Measurements from ENCODE around the gene PDE6A. TPM values are rescaled to one million over a fixed set of nuclear protein-coding genes. Genes with fewer than 3 reads are reported as not detected.

PDE6A gene
- total RNA-seq, 1 donor from 2014 or later, result not detected

DNA sequence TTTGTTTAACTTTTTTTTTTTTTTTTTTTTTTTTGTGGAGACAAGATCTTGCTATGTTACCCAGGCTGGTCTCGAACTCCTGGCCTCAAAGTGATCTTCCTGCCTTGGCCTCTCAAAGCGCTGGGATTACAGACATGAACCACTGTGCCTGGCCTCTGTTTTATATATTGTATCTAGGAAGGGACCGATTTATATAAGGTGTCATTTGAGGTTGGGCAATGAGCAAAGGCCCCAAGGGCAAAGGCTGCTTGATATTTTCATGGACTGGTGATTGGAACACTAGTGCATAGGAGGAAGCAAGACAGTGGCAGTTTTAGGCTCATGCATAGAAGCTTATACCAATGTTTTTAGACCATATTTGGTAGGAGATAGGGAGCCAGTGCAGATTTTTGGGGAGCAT, 19.1 kb upstream of the PDE6A start:
- ATAC-seq (no peak), DNase-seq (no peak)
- H3K9me3 ChIP-seq, result no peaks in the 10 kb centered on the region
- no peak overlapping the region for H3K27ac ChIP-seq
- no peaks in the 10 kb centered on the region for H3K27me3 ChIP-seq (ENCODE audit: low read depth)
- TF ChIP-seq, protein P1, sequence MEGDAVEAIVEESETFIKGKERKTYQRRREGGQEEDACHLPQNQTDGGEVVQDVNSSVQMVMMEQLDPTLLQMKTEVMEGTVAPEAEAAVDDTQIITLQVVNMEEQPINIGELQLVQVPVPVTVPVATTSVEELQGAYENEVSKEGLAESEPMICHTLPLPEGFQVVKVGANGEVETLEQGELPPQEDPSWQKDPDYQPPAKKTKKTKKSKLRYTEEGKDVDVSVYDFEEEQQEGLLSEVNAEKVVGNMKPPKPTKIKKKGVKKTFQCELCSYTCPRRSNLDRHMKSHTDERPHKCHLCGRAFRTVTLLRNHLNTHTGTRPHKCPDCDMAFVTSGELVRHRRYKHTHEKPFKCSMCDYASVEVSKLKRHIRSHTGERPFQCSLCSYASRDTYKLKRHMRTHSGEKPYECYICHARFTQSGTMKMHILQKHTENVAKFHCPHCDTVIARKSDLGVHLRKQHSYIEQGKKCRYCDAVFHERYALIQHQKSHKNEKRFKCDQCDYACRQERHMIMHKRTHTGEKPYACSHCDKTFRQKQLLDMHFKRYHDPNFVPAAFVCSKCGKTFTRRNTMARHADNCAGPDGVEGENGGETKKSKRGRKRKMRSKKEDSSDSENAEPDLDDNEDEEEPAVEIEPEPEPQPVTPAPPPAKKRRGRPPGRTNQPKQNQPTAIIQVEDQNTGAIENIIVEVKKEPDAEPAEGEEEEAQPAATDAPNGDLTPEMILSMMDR (IDR thresholded peaks at IDR 0.05), result no peak
- H3K36me3 ChIP-seq, result no peaks in the 10 kb centered on the region
- H3K4me1 ChIP-seq, result peaks cover 24% of the 10 kb centered on the region
- no peak overlapping the region for H3K4me3 ChIP-seq
- intact Hi-C loops (cut with DNase I), result no loop called here

DNA sequence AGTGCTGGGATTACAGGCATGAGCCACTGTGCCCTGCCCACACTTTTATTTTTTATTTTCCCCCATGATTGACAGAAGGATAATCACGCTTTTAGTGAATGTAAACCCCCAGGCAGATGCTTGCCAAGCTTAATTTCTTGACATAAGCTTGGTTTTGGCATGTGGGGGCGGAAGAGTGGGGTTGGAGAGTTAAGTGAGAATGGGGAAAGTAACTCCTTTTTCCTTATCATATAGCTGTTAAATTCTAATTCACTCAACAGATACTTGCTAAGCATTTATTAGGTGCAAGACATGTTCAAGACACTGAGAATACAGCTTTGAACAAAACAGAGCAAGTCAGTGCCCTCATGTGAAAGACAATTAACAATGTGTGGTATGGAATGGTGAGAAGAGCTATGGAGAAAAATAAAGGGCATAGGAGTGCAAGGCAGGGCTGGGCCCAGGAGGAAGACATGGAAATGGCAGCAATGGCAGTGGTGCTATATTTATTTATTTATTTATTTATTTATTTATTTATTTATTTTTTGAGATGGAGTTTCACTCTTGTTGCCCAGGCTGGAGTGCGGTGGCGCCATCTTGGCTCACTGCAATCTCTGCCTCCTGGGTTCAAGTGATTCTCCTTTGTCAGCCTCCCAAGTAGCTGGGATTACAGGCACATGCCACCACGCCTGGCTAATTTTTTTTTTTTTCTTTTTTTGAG, 18.2 kb upstream of the PDE6A start:
- no peaks in the 10 kb centered on the region for H3K27me3 ChIP-seq (ENCODE audit: low read depth)
- H3K4me1 ChIP-seq, result peaks cover 24% of the 10 kb centered on the region
- H3K4me3 ChIP-seq, result no peak overlapping the region
- H3K9me3 ChIP-seq, result no peaks in the 10 kb centered on the region
- no peaks in the 10 kb centered on the region for H3K36me3 ChIP-seq
- H3K27ac ChIP-seq, result no peak overlapping the region
- no peak for ATAC-seq
- intact Hi-C loops (cut with DNase I), result no loop called here
- TF ChIP-seq, protein P1 (IDR thresholded peaks at IDR 0.05), result no peak
- DNase-seq, result no peak

DNA sequence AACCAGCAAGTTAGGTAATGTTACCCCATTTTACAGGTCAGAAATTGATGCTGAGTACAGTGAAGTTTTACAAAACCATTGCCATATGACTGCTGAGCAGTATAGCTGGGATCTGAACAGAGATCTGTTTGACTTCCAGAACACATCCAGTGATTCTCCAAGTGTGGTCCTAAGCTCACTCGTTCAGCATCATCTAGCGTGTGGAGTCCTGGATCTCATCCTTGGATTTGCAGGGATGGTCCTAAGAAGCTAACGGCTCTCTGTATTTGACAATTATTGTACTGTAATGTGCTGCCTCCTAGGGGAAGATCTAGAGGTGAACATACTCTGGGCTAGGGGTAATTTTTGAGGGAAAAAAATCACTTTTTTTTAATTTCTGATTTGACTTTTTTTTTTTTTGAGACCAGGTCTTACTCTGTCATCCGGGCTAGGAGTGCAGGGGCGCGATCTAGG, 17.4 kb upstream of the PDE6A start:
- H3K4me3 ChIP-seq, result peak overlapping the region; percentile 96
- no peaks in the 10 kb centered on the region for H3K27me3 ChIP-seq (ENCODE audit: low read depth)
- TF ChIP-seq, protein P1 (IDR thresholded peaks at IDR 0.05), result peak; percentile 43
- no peak for DNase-seq
- ATAC-seq, result no peak
- H3K4me1 ChIP-seq, result peaks cover 24% of the 10 kb centered on the region
- no peaks in the 10 kb centered on the region for H3K9me3 ChIP-seq
- intact Hi-C loops (cut with DNase I), result no loop called here
- no peaks in the 10 kb centered on the region for H3K36me3 ChIP-seq
- peak overlapping the region; percentile 96 for H3K27ac ChIP-seq

DNA sequence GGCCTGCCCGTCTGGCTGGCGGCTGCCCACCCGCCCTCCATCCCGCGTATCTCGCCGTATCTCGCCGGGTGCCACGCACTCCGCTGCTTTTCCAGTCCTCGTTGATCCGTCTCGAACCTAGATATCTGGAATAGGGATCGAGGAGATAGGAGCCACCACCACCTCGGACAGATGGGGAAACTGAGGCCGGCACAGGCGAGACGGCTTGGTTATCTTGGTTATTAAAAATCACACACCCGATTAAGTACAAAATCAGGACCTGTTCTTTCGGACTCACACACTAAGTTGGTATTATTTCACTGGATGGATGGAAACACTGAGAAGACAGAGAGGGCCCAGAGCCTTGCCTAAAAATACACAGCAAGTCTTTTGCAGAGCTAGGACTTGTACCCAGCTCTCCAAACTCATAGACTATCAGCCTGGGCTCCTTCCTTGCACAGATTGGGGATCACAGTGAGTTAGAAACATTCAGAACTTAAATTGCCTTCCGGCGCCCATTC, 16.6 kb upstream of the PDE6A start:
- H3K36me3 ChIP-seq, result no peaks in the 10 kb centered on the region
- H3K27me3 ChIP-seq (ENCODE audit: low read depth), result no peaks in the 10 kb centered on the region
- intact Hi-C loops (cut with DNase I), result no loop called here
- TF ChIP-seq, protein P1 (IDR thresholded peaks at IDR 0.05), result no peak
- H3K9me3 ChIP-seq, result no peaks in the 10 kb centered on the region
- DNase-seq (no peak), ATAC-seq (peak in 1 of 2 donors; percentile 35)
- H3K27ac ChIP-seq, result peak overlapping the region; percentile 96
- H3K4me3 ChIP-seq, result peak overlapping the region; percentile 96
- H3K4me1 ChIP-seq, result peaks cover 24% of the 10 kb centered on the region

DNA sequence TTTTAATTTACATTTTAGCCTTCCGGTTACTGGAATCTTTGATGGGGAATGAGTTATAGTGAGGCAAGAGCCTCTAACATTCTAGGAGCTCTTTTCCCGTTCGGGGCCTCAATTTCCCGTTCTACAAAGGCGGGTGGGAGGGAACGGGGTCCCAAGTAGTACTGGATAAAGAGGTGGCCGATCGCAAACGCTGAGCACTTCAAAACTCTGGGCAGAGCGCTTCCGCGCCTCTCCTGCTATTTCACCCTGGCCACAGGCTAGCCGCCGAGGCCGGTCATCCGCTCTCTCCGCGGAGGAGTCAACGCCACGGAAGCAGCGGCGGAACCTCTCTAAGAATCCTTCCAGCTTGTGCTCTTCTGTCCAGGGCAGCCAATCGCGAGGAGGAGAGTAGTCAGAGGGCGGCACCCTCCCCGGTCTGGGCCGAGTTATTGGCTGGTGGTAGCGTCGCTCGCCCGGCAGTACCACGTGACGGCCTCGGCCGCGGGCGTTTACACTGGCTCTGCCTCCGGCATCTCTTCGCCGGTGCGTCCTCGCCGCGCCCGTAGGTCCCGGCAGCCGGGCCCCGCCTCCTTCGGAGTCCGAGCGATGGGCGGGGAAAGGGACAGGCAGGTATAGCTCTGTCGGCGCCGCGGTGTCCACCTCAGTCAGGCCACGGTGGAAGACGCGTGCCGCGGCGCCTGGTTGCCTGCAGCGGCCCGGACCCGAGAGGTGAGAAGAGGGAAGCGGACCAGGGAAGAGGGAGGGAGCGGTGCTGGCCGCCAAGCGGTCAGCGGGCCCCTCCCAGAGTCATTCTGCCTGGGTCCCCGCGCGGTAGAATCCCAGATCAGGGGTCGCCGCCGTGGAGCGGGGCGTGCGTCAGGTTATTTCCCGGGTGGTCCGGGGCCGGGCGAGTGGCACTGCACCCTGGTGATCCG, 15.9 kb upstream of the PDE6A start, which contains the start of gene SLC26A2:
TSS of gene SLC26A2 (plus strand) at position 487 of the 914 bp plus-strand sequence. CDS start 16,895 bp downstream, outside the sequence.
- TF ChIP-seq, protein P1 (IDR thresholded peaks at IDR 0.05), result no peak
- H3K4me1 ChIP-seq, result peaks cover 24% of the 10 kb centered on the region
- H3K27ac ChIP-seq, result peak within 1 kb of the TSS; percentile 96
- no peaks in the 10 kb centered on the region for H3K27me3 ChIP-seq (ENCODE audit: low read depth)
- intact Hi-C loops (cut with DNase I), result no loop called here
- H3K9me3 ChIP-seq, result no peaks in the 10 kb centered on the region
- ATAC-seq (peak; percentile 99), DNase-seq (peak; percentile 99)
- no peaks in the 10 kb centered on the region for H3K36me3 ChIP-seq
- peak within 1 kb of the TSS; percentile 96 for H3K4me3 ChIP-seq

Data from lower lobe of right lung (tissue), 2 donors.